PC-3 (cell line): Measurements from ENCODE around the gene BIRC6. TPM values are rescaled to one million over a fixed set of nuclear protein-coding genes. Genes with fewer than 3 reads are reported as not detected.
"Not testable (repeated sequence)": the region's sequence is repeated elsewhere in the genome, so short reads cannot be mapped to it uniquely, and the experiment has no call there.

Source experiments
- ATAC-seq: fragments of 200-7000 bp; cut with Tn5 transposase; 2 replicates; pipeline ENCODE4 v1.9.1; 2020; ENCODE audit warnings: mild to moderate bottlenecking, moderate library complexity
- BruUV-seq: library from RNA; stranded (reverse); fragments of 400-500 nt; replicated peaks from 2 replicates; lab custom pipeline; 2021; lab: Mats Ljungman, UMichigan
- CTCF ChIA-PET: fragments of 300-600 bp; sonication (Branson Sonifier 250); formaldehyde crosslinking; loops from one replicate; lab custom pipeline; 2022; ENCODE audit warnings: antibody characterized with exemption; lab: Charles Lee
- POLR2A ChIA-PET: fragments of 300-600 bp; sonication (Branson Sonifier 250); formaldehyde crosslinking; loops from one replicate; lab custom pipeline; 2022; ENCODE audit warnings: antibody characterized with exemption; ENCODE audit not compliant: unreplicated experiment; lab: Charles Lee
- DNase-seq: peaks from one replicate; pipeline ENCODE4 v3.0.0-alpha.2; 2015
- H2AFZ ChIP-seq: fragments of 300-600 bp; sonication (generic); 2 replicates; pipeline ENCODE4 v1.6.0; 2016; ENCODE audit warnings: antibody characterized with exemption, low read length
- H3F3A ChIP-seq: fragments of 300-600 bp; sonication (generic); one replicate; pipeline ENCODE4 v1.6.0; 2017; ENCODE audit warnings: antibody characterized with exemption, low read length, control low read depth, mild to moderate bottlenecking; ENCODE audit not compliant: unreplicated experiment
- H3K27ac ChIP-seq: fragments of 300-600 bp; sonication (generic); 2 replicates; pipeline ENCODE4 v1.5.1; 2016; ENCODE audit warnings: mild to moderate bottlenecking, low read length
- H3K27me3 ChIP-seq: fragments of 300-600 bp; sonication (generic); 2 replicates; pipeline ENCODE4 v1.6.1; 2016; ENCODE audit warnings: low read length, mixed read lengths
- H3K36me3 ChIP-seq: fragments of 300-600 bp; sonication (generic); 2 replicates; pipeline ENCODE4 v1.6.1; 2016; ENCODE audit warnings: low read depth, mixed run types, low read length, mixed read lengths
- H3K4me1 ChIP-seq: fragments of 300-600 bp; sonication (generic); 2 replicates; pipeline ENCODE4 v1.5.1; 2016; ENCODE audit warnings: low read length; ENCODE audit not compliant: insufficient read depth
- H3K4me2 ChIP-seq: fragments of 300-600 bp; sonication (generic); 2 replicates; pipeline ENCODE4 v1.6.0; 2016; ENCODE audit warnings: low read length
- H3K4me3 ChIP-seq: fragments of 300-600 bp; sonication (generic); 2 replicates; pipeline ENCODE4 v1.5.1; 2016; ENCODE audit warnings: mild to moderate bottlenecking, low read length, mixed read lengths
- H3K79me2 ChIP-seq: fragments of 300-600 bp; sonication (generic); 2 replicates; pipeline ENCODE4 v1.6.1; 2017; ENCODE audit warnings: low read length, mixed read lengths
- H3K9ac ChIP-seq: fragments of 300-600 bp; sonication (generic); 2 replicates; pipeline ENCODE4 v1.6.0; 2016; ENCODE audit warnings: mild to moderate bottlenecking, low read length
- H3K9me2 ChIP-seq: fragments of 300-600 bp; sonication (generic); replicated peaks from 2 replicates; pipeline ENCODE4 v1.6.1; 2016; ENCODE audit warnings: mixed run types, low read length, mixed read lengths
- H3K9me3 ChIP-seq: fragments of 300-600 bp; sonication (generic); 2 replicates; pipeline ENCODE4 v1.6.1; 2016; ENCODE audit warnings: low read length, mixed read lengths
- H4K20me1 ChIP-seq: fragments of 300-600 bp; sonication (generic); 2 replicates; pipeline ENCODE4 v1.6.1; 2016; ENCODE audit warnings: low read length, mixed read lengths
- EZH2 ChIP-seq: fragments of 300-600 bp; sonication (generic); IDR thresholded peaks from one replicate; pipeline ENCODE4 v1.6.1; 2017; ENCODE audit warnings: antibody characterized with exemption, mild to moderate bottlenecking, low read length; ENCODE audit not compliant: unreplicated experiment
- EZH2phosphoT487 ChIP-seq: fragments of 300-600 bp; sonication (generic); IDR thresholded peaks from 2 replicates; pipeline ENCODE4 v1.6.1; 2018; ENCODE audit warnings: mild to moderate bottlenecking, antibody characterized with exemption, low read length, borderline replicate concordance
- intact Hi-C: fragments of 100-400 bp; cut with micrococcal nuclease; formaldehyde crosslinking; loops from 2 replicates; pipeline ENCODE4 v1.9.0; 2023
- total RNA-seq: library from RNA; depleted of rRNA; stranded (reverse); fragments of >200 nt; gene quantifications from 2 replicates; pipeline ENCODE4 v1.2.3, GENCODE V29; 2014
- TF ChIP-seq, protein P1 (sequence below): fragments of 300-600 bp; sonication (generic); conservative IDR thresholded peaks from 2 replicates; pipeline ENCODE4 v1.5.1; 2017; ENCODE audit warnings: antibody characterized with exemption, low read depth, mild to moderate bottlenecking, low read length

Gene BIRC6
- total RNA-seq, 1 experiment from 2014 or later, result 74.7 TPM

DNA sequence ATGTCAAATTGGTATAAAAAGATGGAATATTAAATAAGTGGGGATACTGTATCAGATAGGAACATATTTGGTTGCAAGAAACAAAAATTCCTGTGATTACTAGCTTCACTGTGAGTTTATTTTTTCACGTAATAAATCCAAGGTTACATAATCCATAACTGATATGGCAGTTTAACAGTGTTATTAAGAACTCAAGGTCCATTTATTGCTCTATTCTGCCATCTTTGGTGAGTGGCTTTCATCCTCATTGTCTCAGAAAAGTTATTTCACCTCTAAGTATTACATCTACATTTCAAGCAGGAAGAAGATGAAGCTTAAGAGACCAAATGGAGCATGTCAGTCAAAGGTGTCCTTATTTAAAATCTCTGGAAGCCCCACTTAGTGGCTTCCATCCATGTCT, 41.9 kb upstream of the BIRC6 start:
- ChIA-PET CTCF (no interaction called here), POLR2A (no interaction called here)
- no TSS peak for BruUV-seq
- ATAC-seq, result no peak
- no peaks in the 10 kb centered on the region for H3K9me3 ChIP-seq
- H3K4me3 ChIP-seq, result no peak overlapping the region
- H3K4me1 ChIP-seq, result no peaks in the 10 kb centered on the region
- no peak for TF ChIP-seq EZH2
- TF ChIP-seq EZH2phosphoT487, result no peak
- TF ChIP-seq, protein P1, sequence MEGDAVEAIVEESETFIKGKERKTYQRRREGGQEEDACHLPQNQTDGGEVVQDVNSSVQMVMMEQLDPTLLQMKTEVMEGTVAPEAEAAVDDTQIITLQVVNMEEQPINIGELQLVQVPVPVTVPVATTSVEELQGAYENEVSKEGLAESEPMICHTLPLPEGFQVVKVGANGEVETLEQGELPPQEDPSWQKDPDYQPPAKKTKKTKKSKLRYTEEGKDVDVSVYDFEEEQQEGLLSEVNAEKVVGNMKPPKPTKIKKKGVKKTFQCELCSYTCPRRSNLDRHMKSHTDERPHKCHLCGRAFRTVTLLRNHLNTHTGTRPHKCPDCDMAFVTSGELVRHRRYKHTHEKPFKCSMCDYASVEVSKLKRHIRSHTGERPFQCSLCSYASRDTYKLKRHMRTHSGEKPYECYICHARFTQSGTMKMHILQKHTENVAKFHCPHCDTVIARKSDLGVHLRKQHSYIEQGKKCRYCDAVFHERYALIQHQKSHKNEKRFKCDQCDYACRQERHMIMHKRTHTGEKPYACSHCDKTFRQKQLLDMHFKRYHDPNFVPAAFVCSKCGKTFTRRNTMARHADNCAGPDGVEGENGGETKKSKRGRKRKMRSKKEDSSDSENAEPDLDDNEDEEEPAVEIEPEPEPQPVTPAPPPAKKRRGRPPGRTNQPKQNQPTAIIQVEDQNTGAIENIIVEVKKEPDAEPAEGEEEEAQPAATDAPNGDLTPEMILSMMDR, result no peak
- intact Hi-C loops, result no loop called here
- H3K4me2 ChIP-seq, result no peak overlapping the region
- no peaks in the 10 kb centered on the region for H3F3A ChIP-seq
- no peak overlapping the region for H3K9ac ChIP-seq
- H4K20me1 ChIP-seq, result no peaks in the 10 kb centered on the region
- DNase-seq, result no peak
- H3K27ac ChIP-seq, result no peak overlapping the region
- H3K9me2 ChIP-seq, result no peaks in the 10 kb centered on the region
- H3K27me3 ChIP-seq, result no peaks in the 10 kb centered on the region
- no peaks in the 10 kb centered on the region for H3K36me3 ChIP-seq
- H2AFZ ChIP-seq, result no peak overlapping the region
- H3K79me2 ChIP-seq, result no peaks in the 10 kb centered on the region

DNA sequence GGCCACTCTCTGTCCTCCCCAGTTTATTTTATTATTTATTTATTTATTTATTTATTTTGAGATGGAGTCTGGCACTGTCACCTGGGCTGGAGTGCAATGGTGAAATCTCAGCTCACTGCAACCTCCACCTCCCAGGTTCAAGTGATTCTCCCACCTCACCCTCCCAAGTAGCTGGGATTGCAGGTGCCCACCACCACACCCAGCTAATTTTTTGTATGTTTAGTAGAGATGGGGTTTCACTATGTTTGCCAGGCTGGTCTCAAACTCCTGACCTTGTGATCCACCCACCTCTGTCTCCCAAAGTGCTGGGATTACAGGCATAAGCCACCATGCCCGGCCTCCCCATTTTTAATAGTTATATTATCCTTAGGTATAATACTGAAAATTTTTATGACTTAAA, 28.1 kb upstream of the BIRC6 start:
- CTCF ChIA-PET, H2AFZ ChIP-seq, BruUV-seq, H3K27me3 ChIP-seq, DNase-seq, H4K20me1 ChIP-seq, ATAC-seq, H3K9ac ChIP-seq, H3K36me3 ChIP-seq, H3K27ac ChIP-seq, H3K79me2 ChIP-seq, intact Hi-C loops, H3K9me2 ChIP-seq, H3K4me3 ChIP-seq, H3K4me1 ChIP-seq, H3K9me3 ChIP-seq, H3F3A ChIP-seq, H3K4me2 ChIP-seq: not testable (repeated sequence)
- POLR2A ChIA-PET, result interaction anchor here (0.6 kb wide), 1 partner anchor 39 kb away, joined by 3 read pairs; no protein-coding TSS in a partner anchor

DNA sequence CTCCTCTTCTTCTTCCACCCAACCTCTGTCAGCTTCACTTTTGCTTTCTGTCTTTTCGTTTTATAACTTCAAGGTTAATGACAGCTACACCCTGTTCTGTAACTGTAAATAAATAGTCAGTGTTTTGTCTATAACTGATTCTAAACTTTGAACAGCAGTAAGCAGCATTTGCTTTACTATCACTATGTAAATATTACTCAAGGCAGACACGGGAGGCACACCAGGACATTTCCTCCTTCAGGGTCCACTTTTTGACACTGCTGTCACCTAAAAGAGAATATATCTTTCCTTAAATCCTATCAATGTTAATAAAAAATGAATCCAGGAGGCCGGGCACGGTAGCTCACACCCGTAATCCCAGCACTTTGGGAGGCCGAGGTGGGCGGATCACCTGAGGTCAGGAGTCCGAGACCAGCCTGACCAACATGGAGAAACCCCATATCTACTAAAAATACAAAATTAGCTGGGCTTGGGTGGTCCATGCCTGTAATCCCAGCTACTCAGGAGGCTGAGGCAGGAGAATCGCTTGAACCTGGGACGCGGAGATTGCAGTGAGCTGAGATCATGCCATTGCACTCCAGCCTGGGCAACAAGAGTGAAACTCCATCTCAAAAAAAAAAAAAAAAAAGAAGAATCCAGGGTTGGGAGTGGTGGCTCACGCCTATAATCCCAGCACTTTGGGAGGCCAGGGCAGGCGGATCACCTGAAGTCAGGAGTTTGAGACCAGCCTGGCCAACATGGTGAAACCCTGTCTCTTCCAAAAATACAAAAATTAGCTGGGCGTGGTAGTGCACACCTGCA, 27.4 kb upstream of the BIRC6 start:
- H2AFZ ChIP-seq, H3K79me2 ChIP-seq, H3K36me3 ChIP-seq, H3F3A ChIP-seq, CTCF ChIA-PET, H3K9ac ChIP-seq, H3K4me2 ChIP-seq, intact Hi-C loops, BruUV-seq, H3K27me3 ChIP-seq, H3K4me3 ChIP-seq, H3K4me1 ChIP-seq, H4K20me1 ChIP-seq, H3K9me3 ChIP-seq, H3K9me2 ChIP-seq, H3K27ac ChIP-seq: not testable (repeated sequence)
- POLR2A ChIA-PET, result interaction anchor here (0.6 to 0.7 kb wide), 2 partner anchors 40 to 402 kb away, joined by 3 to 4 read pairs; no protein-coding TSS in a partner anchor
- peak; percentile 5 for DNase-seq
- peak; percentile 85 for ATAC-seq
